Karpas-422 (cell line): ENCODE data around the gene DDX19B. TPM values are rescaled to one million over a fixed set of nuclear protein-coding genes. Genes with fewer than 3 reads are reported as not detected.

Experiments
- DNase-seq: peaks from one replicate; pipeline ENCODE4 v3.0.0-alpha.2; 2015
- H2AFZ ChIP-seq: fragments of 200-600 bp; sonication (generic); 2 replicates; pipeline ENCODE4 v1.6.1; 2014; ENCODE audit warnings: antibody characterized with exemption, low read length, mixed read lengths
- H3K27ac ChIP-seq: fragments of 200-600 bp; sonication (generic); 2 replicates; pipeline ENCODE4 v1.5.1; 2014; ENCODE audit warnings: mild to moderate bottlenecking, low read length, moderate library complexity
- H3K27me3 ChIP-seq: fragments of 200-600 bp; sonication (generic); 2 replicates; pipeline ENCODE4 v1.6.1; 2014; ENCODE audit warnings: low read length, mixed read lengths
- H3K36me3 ChIP-seq: fragments of 200-600 bp; sonication (generic); 2 replicates; pipeline ENCODE4 v1.6.1; 2014; ENCODE audit warnings: low read length, mixed read lengths; ENCODE audit not compliant: insufficient read depth
- H3K4me1 ChIP-seq: fragments of 200-600 bp; sonication (generic); 2 replicates; pipeline ENCODE4 v1.6.1; 2014; ENCODE audit warnings: mild to moderate bottlenecking, low read length, mixed read lengths
- H3K4me2 ChIP-seq: fragments of 200-600 bp; sonication (generic); 2 replicates; pipeline ENCODE4 v1.6.1; 2014; ENCODE audit warnings: low read length, low read depth, mild to moderate bottlenecking; ENCODE audit not compliant: poor library complexity, severe bottlenecking
- H3K4me3 ChIP-seq: fragments of 200-600 bp; sonication (generic); 2 replicates; pipeline ENCODE4 v1.5.1; 2014; ENCODE audit warnings: mild to moderate bottlenecking, antibody characterized with exemption, low read length, mixed read lengths
- H3K79me2 ChIP-seq: fragments of 200-600 bp; sonication (generic); 2 replicates; pipeline ENCODE4 v1.6.1; 2014; ENCODE audit warnings: mild to moderate bottlenecking, low read length, mixed read lengths
- H3K9ac ChIP-seq: fragments of 200-600 bp; sonication (generic); 2 replicates; pipeline ENCODE4 v1.6.0; 2014; ENCODE audit warnings: low read length
- H3K9me2 ChIP-seq: fragments of 200-600 bp; sonication (generic), shearing (Covaris generic); replicated peaks from 2 replicates; pipeline ENCODE4 v1.6.0; 2014; ENCODE audit warnings: mild to moderate bottlenecking, low read length, moderate library complexity; ENCODE audit not compliant: insufficient read depth
- H3K9me3 ChIP-seq: fragments of 300-700, 200-600 bp; sonication (generic); 2 replicates; pipeline ENCODE4 v1.6.1; 2014; ENCODE audit warnings: low read length, mixed read lengths
- H4K20me1 ChIP-seq: fragments of 200-600 bp; sonication (generic); 2 replicates; pipeline ENCODE4 v1.6.1; 2014; ENCODE audit warnings: mild to moderate bottlenecking, antibody characterized with exemption, low read length, low read depth; ENCODE audit not compliant: insufficient read depth
- small RNA-seq: library from RNA; depleted of rRNA; stranded (forward); fragments of <200 nt; gene quantifications from one replicate; pipeline ENCODE3, GENCODE V24; 2014
- total RNA-seq: library from RNA; depleted of rRNA; stranded (reverse); fragments of >200 nt; shearing (Covaris generic); gene quantifications from 2 replicates; pipeline ENCODE4 v1.2.3, GENCODE V29; 2014; ENCODE audit warnings: low replicate concordance; rRNA removed

The DDX19B gene
- total RNA-seq, 1 experiment from 2014 or later: 63.7 TPM

- H3K9me3 ChIP-seq: no peaks in the 10 kb centered on the region
- H3K9me2 ChIP-seq: no peaks in the 10 kb centered on the region
- no peaks in the 10 kb centered on the region for H4K20me1 ChIP-seq
- no peak overlapping the region for H2AFZ ChIP-seq
- no peak overlapping the region for H3K4me3 ChIP-seq
- peaks cover 22% of the 10 kb centered on the region for H3K4me1 ChIP-seq
- DNase-seq: no peak
- H3K27me3 ChIP-seq: no peaks in the 10 kb centered on the region
- H3K27ac ChIP-seq: no peak overlapping the region
- H3K36me3 ChIP-seq: peaks cover 11% of the 10 kb centered on the region
- H3K9ac ChIP-seq: no peak overlapping the region
- peaks cover 22% of the 10 kb centered on the region for H3K79me2 ChIP-seq
- H3K4me2 ChIP-seq: no peak overlapping the region
Observed at GRCh38 chr16:70383421-70383960, 84.5 kb downstream of the DDX19B start.

Small RNA genes lying within 50 kb of the gene (small RNA-seq; reads per million reads assigned to genes)
- not detected for gene RN7SL279P

Other genes with a start within 250 kb of the DDX19B start
- gene PDPR, start 184.9 kb upstream of the DDX19B start, total RNA-seq: 14.7 and 16.3 TPM in 2 replicates
- 0.93 TPM in 1 of 2 replicates, not detected in the other for gene CLEC18C, start 125.4 kb upstream of the DDX19B start, total RNA-seq
- gene EXOSC6, start 47.2 kb upstream of the DDX19B start, total RNA-seq: 29.0 and 31.5 TPM in 2 replicates
- gene AARS1, start 9.7 kb upstream of the DDX19B start, total RNA-seq: 118 and 230 TPM in 2 replicates
- 20.5 and 29.2 TPM in 2 replicates for gene DDX19A, start 47.7 kb downstream of the DDX19B start, total RNA-seq
- gene ST3GAL2, start 139.9 kb downstream of the DDX19B start, total RNA-seq: 48.1 and 62.4 TPM in 2 replicates
- gene FCSK, start 155.4 kb downstream of the DDX19B start, total RNA-seq: 6.4 and 17.4 TPM in 2 replicates
- 24.7 and 47.0 TPM in 2 replicates for gene COG4, start 224.4 kb downstream of the DDX19B start, total RNA-seq
- 126 and 187 TPM in 2 replicates for gene SF3B3, start 224.6 kb downstream of the DDX19B start, total RNA-seq